ENCODE results near the gene DAND5.
A peak's percentile ranks its signal among the peaks of the same experiment; 100 is the strongest.
"Not testable (repeated sequence)": the region's sequence is repeated elsewhere in the genome, so short reads cannot be mapped to it uniquely, and the experiment has no call there.

The DAND5 gene

DNA sequence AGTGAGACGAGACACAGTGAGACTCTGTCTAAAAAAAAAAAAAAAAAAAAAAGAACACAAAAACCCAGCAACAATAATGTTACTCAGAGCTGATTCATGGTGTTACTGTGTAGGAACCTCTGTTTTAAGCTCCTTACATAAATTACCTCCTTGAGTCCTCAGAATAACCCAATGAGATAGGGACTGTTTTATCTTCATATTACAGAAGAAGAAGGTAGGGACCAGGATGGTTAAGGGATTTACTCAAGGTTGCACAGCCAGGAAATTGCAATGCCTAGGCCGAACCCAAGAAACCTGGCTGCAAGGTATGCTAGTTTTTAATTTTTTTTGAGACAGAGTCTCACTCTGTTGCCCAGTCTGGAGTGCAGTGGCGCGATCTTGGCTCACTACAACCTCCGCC is 1.5 kb upstream of the DAND5 start:
- no peak for DNase-seq

DNA sequence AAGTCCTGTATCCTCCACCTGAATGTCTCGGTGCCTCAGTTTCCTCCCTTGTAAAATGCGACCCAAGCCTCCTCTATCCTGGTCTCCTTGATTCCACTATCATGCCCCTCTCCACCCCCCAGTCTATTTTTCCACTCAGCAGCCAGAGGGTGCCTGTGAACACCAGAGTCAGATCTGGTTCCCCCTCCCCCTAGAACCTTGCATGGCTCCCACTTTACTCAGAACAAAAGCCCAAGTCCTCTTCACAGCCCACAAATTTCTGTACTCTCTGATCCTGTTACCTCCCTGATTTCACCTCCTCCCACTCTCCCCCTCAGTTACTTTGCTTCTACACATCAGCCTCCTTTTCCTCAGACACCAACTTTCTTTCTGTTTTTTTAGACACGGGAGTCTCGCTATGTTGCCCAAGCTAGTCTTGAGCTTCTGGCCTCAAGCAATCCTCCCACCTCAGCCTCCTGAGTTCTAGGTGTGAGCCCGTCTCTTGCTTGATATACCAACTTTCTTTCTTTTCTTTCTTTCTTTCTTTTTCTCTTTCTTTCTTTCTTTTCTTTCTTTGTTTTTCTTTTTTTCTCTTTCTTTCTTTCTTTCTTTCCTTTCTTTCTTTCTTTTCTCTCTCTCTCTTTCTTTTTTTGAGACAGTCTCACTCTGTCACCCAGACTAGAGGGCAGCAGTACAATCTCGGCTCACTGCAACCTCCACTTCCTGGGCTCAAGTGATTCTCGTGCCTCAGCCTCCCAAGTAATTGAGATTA is 869 bp downstream of the DAND5 start:
- no peak for DNase-seq

DNA sequence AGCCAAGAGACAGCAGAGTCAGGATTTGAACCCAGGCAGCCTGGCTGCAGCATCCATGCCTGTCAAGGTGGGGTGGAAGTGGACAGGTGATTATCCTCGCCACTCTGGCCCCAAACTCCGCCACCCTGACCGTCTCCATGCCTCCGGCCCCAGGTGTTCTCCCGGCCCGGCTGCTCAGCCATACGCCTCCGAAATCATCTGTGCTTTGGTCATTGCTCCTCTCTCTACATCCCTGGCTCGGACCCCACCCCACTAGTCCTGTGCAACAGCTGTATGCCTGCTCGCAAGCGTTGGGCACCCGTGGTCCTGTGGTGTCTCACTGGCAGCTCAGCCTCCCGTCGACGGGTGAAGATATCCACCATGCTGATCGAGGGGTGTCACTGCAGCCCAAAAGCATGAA is 3.9 kb downstream of the DAND5 start:
- no peak for DNase-seq

- no peak for DNase-seq
These were observed 5.2 kb downstream of the DAND5 start for GRCh38 chr19:12974301-12975220.

DNA sequence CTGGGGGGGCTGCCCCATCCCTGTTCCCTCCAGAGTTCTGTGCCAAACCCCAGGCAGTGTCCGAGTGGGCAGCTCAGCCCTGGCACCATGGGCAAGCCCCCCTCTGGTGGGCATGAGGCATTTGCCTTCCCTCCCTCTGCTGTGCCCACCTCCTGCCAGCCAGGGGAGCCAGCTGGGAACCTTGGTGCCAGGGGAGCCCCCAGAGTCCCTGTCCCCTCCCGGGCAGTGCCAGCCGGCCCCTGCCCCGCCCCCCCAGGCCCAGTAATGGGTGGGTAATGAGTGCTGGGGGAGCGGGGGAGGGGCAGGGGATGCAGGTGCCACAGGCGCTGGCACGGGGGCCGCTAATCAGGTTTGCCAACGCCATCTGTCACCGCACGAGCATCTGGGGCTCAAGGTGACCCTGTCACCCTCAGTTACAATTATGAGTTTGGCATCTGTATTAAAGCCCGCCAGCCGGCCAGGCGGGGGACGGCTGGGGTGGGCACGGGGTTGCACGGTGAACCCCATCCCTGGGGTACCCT is 5.9 kb downstream of the DAND5 start:
- no peak for DNase-seq

- DNase-seq = not testable (repeated sequence)
These were observed 6.7 kb downstream of the DAND5 start for GRCh38 chr19:12976109-12976508.

DNA sequence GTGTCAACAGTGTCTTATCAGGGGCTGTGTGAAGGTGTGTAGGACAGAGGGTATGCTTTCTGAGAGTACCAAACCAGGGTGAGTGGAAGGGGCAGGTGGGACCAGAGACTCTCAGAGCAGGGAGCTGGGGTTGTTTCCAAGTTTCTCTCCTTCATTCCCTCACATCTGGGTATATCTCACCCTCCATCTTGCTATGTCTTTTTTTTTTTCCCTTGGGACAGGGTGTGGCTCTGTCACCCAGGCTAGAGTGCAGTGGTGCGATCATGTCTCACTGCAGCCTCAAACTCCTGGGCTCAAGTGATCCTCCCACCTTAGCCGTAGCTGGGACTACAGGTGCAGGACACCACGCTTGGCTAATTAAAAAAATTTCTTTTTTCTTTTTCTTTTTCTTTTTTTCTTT is 10.6 kb downstream of the DAND5 start:
- no peak for DNase-seq

DNA sequence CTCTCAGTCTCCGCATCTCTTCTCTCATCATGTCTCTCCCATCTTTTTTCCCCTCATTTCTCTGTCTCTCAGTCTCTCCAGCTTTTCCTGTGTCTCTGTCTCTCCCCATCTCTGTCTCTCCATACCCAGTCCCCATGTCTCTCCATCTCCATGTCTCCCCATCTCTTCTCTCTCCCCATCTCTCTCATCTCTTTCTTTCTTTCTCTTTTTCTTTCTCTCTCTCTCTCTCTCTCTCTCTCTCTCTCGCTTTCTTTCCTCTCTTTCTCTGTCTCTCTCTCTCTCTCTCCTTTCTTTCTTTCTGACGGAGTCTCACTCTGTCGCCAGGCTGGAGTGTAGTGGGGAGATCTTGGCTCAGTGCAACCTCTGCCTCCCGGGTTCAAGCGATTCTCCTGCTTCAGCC is 13.3 kb downstream of the DAND5 start:
- no peak for DNase-seq

DNA sequence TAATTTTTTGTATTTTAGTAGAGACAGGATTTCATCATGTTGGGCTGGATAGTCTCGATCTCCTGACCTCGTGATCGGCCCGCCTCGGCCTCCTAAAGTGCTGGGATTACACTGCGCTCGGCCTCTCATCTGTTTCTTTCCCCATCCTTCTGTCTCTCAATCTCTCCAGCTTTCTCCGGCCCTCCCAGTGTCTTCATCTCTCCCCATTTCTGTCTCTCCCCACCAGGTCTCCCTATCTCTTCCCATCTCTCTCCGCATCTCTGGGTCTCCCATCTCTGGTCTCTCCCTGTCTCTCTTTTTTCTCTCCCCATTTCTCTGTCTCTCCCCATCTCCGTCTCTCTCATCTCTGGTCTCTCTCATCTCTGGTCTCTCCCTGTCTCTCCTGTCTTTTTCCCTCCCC is 13.7 kb downstream of the DAND5 start:
- no peak for DNase-seq

GRCh38 chr19:12983542-12984142 is 14.3 kb downstream of the DAND5 start:
- DNase-seq = peak; percentile 67 to 69

DNA sequence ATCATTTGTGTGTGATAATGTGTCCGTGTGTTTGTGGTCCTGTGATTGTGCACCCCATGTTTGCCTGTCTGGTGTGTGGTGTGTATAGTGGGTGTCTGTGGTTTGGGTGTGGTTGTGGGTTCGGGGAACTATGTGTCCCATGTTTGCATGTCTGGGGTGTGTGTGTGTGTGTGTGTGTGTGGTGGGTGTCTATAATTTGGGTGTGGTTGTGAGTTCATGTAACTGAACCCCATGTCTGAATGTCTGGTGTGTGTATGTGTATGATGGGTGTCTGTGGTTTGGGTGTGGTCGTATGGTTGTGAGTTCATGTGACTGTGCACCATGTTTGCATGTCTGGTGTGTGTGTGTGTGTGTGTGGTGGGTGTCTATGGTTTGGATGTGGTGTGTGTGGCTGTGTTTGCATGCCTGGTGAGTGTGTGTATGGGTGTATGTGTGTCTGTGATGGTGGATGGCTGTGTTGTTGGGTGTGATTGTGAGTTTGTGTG is 14.8 kb downstream of the DAND5 start:
- DNase-seq = no peak

GRCh38 chr19:12984683-12985048 is 15.3 kb downstream of the DAND5 start:
- no peak for DNase-seq

- DNase-seq = no peak
These were observed 15.8 kb downstream of the DAND5 start for GRCh38 chr19:12985049-12985776.

- no peak for DNase-seq
These were observed 17.4 kb downstream of the DAND5 start for GRCh38 chr19:12986726-12987125.

DNA sequence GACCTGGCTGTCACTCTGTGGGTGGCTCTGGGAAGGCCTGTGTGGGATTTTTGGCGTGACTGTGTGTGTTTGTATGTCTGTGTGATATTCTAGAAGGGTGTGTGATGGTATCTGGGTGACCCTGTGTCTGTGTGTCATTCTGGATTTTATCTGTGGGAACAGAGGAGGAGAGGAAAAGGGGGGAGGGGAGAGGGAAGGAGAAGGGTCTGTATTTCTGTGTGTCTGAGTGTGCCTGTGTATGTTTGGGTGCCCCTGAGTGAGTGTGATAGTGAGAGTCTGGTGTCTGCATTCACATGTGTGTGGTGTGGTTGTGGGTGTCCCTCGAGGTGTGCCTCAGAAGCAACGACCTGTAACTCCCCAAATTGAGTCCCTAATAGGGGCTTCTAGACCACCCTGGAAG is 17.8 kb downstream of the DAND5 start:
- DNase-seq = no peak

GRCh38 chr19:12987781-12988180 is 18.4 kb downstream of the DAND5 start:
- no peak for DNase-seq

GRCh38 chr19:12990431-12990830 is 21.1 kb downstream of the DAND5 start:
- DNase-seq = no peak

GRCh38 chr19:12990853-12991252 is 21.5 kb downstream of the DAND5 start:
- DNase-seq = no peak

- no peak for DNase-seq
These were observed 21.9 kb downstream of the DAND5 start for GRCh38 chr19:12991296-12991695.

GRCh38 chr19:12992729-12993128 is 23.4 kb downstream of the DAND5 start:
- no peak for DNase-seq

GRCh38 chr19:12993562-12993961 is 24.2 kb downstream of the DAND5 start:
- no peak for DNase-seq

DNA sequence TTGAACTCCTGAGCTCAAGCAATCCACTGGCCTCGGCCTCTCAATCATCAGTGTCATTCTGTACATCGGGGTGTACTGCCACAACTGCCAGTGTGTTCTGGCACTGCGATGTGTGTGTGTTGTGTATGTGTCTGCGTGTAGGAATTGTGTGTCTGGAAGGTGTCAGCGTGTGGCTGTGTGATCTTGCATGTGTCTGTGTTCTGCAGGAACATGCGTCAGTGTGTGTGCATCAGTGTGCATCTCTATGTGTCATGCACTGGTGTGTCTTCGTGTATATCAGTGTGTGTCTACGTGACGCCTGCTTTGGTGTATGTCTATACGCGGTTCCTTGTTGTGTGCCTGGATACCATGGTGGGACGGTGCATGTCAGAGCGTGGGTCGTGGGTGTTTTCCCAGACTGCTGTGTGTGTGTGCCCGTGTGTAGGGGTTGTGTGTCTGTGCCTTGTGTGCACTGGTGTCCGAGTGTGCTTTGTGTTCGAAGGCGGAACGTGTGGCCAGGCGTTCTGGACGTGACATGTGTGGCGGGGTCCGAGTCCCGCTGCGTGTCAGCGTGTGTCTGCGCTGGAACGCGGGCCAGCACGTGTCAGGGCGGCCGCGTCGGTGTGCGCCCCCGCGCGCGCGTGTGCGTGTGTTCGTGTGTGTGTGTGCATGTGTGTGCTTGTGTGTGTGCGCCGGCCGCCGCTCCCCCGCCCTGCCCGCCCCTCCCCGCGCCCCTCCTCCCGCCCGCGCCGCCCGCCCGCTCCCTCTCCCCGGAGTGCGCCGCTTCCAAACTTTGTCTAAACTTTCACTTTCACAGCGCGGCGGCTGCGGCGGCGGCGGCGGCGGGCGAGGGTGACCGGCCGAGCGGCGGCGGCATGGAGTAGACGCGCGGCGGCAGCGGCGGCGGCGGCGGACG is 25.6 kb downstream of the DAND5 start, which contains the start of gene NFIX:
Gene NFIX, plus strand, starts transcription at position 775 of the 895 bp plus-strand sequence. CDS start 363 bp downstream, outside the sequence.
- DNase-seq = peak; percentile 46 to 55
